ENCODE data around the gene MXD4.

- TF ChIP-seq CTCF (IDR thresholded peaks at IDR 0.05; ENCODE audit: insufficient read depth, low read depth, low read length) (no peak), EZH2 (IDR thresholded peaks at IDR 0.05; ENCODE audit: insufficient read depth, low read length) (no peak)
These were observed 12.2 kb downstream of the MXD4 start for GRCh38 chr4:2249526-2250356.

All from astrocyte (in vitro differentiated cells and primary cell).